CD8-positive, alpha-beta memory T cell (primary cell): ENCODE measurements around the gene MGLL. TPM values are rescaled to one million over a fixed set of nuclear protein-coding genes. Genes with fewer than 3 reads are reported as not detected.
A peak's percentile ranks its signal among the peaks of the same experiment; 100 is the strongest.

Source experiments
- CTCF ChIA-PET: fragments of 350-600 bp; sonication (Branson Sonifier 250); formaldehyde crosslinking; loops from one replicate; lab custom pipeline; 2021; ENCODE audit warnings: antibody characterized with exemption; lab: Charles Lee
- POLR2A ChIA-PET: fragments of 350-600 bp; sonication (Branson Sonifier 250); formaldehyde crosslinking; loops from one replicate; lab custom pipeline; 2021; ENCODE audit warnings: antibody characterized with exemption; lab: Charles Lee
- DNase-seq, 5 donors: peaks; one replicate each; pipeline versions ENCODE4 v3.0.0 to v3.0.0-alpha.2; 2020 to 2022; ENCODE audit warnings: mixed read lengths in 1 of 5
- H3K27ac ChIP-seq: one replicate; pipeline ENCODE4 v1.7.0; 2013; ENCODE audit warnings: low read depth, mild to moderate bottlenecking, low read length, moderate library complexity
- H3K27me3 ChIP-seq: 2 replicates; pipeline ENCODE4 v1.7.0; 2013; ENCODE audit warnings: low read length, mild to moderate bottlenecking; ENCODE audit not compliant: insufficient read depth, poor library complexity, severe bottlenecking
- H3K36me3 ChIP-seq: 2 replicates; pipeline ENCODE4 v1.7.0; 2013; ENCODE audit warnings: mild to moderate bottlenecking, low read length, moderate library complexity; ENCODE audit not compliant: insufficient read depth
- H3K4me1 ChIP-seq: 2 replicates; pipeline ENCODE4 v1.7.0; 2013; ENCODE audit warnings: mild to moderate bottlenecking, low read length, moderate library complexity; ENCODE audit not compliant: insufficient read depth
- H3K4me3 ChIP-seq: 2 replicates; pipeline ENCODE4 v1.7.0; 2013; ENCODE audit warnings: mild to moderate bottlenecking, low read length
- H3K9me3 ChIP-seq: 2 replicates; pipeline ENCODE4 v1.7.0; 2013; ENCODE audit warnings: mild to moderate bottlenecking, low read length
- H3K27ac Mint-ChIP-seq, 8 donors: one replicate each; pipeline ENCODE4 v1.8.0; 2020 to 2021; ENCODE audit warnings: mixed read lengths in 8 of 8, mild to moderate bottlenecking in 6 of 8, inconsistent platforms in 3 of 8, moderate library complexity in 3 of 8
- H3K27me3 Mint-ChIP-seq, 2 donors: one replicate each; pipeline ENCODE4 v1.8.0; 2020 to 2021; ENCODE audit warnings: mixed read lengths in 2 of 2, mild to moderate bottlenecking in 1 of 2, moderate library complexity in 1 of 2
- H3K36me3 Mint-ChIP-seq, 3 donors: one replicate each; pipeline ENCODE4 v1.8.0; 2020 to 2021; ENCODE audit warnings: mixed read lengths in 3 of 3, inconsistent platforms in 1 of 3, mild to moderate bottlenecking in 1 of 3
- H3K4me1 Mint-ChIP-seq, 3 donors: one replicate each; pipeline ENCODE4 v1.8.0; 2020 to 2021; ENCODE audit warnings: mixed read lengths in 3 of 3, inconsistent platforms in 1 of 3, mild to moderate bottlenecking in 1 of 3
- H3K4me3 Mint-ChIP-seq, 7 donors: one replicate each; pipeline ENCODE4 v1.8.0; 2020 to 2021; ENCODE audit warnings: mixed read lengths in 7 of 7, mild to moderate bottlenecking in 6 of 7, moderate library complexity in 4 of 7, inconsistent platforms in 2 of 7
- H3K9me3 Mint-ChIP-seq, 5 donors: one replicate each; pipeline ENCODE4 v1.8.0; 2020 to 2022; ENCODE audit warnings: mixed read lengths in 5 of 5, mild to moderate bottlenecking in 3 of 5, moderate library complexity in 2 of 5, inconsistent platforms in 1 of 5
- polyA plus RNA-seq: library from polyadenylated mRNA; unstranded; fragments of 300-500 nt; fragmentation: Illumina TruSeq; gene quantifications from one replicate; pipeline ENCODE4 v1.2.3, GENCODE V29; 2021
- total RNA-seq, 2 experiments: library from RNA; stranded (reverse); gene quantifications; one replicate each; pipeline ENCODE4 v1.2.3, GENCODE V29; 2021

The MGLL gene
- total and polyA plus RNA-seq, 3 experiments from 2014 or later = 3.0 to 5.9 (median 5.3) TPM

DNA sequence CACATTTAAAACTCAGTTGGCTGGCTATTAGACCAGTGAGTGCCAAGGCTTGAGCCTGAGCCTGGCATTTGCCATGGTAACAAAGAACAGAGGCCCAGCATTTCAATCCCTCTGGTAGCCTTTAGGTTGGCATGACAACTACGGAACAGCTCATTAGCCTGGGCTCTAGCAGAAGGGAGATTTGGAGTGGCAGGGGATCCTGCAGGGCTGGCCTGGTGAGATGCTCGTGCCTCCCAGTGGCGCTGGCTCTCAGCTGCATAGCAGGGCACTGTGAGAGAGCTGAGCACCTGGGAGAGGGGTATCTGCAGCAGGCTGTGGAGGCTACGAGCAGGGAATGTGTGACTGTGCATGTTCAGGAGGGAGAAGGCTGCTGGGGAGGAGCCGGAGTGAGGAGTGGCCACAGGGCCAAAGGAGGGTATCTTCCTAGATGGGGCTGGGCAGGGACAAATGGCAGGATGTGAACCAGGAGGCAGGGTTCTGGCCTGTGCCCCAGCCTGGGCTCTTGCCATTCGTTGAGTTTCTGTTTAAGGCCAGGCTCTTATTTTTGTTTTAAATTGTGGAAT lies 155.1 kb downstream of the MGLL start:
- CTCF ChIA-PET = interaction anchor here (1.4 kb wide), 1 partner anchor 40 kb away, joined by 3 read pairs; no protein-coding TSS in a partner anchor

DNA sequence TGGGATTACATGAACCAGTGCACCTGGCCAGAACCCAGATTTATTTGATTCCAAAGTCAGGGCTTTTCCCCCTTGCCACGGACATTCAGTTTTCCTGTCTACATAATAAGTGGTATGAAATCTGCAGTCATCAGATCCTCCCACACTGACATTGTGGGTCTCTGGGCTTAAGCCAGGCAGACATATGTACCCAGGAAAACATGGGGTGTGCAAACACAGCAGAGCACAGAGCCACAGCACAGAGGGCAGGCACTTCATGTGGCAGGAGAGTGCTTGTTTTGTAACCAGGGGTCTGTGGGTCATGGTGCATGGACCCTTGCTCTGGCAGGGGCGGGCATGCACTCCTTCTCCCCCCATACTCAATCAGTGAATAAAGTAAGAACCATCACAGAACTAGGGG lies 155.6 kb downstream of the MGLL start:
- CTCF ChIA-PET = interaction anchor here (1.4 kb wide), 1 partner anchor 40 kb away, joined by 3 read pairs; no protein-coding TSS in a partner anchor
- no peaks in the 10 kb centered on the region for H3K36me3 Mint-ChIP-seq

More for the DNA sequence above, 155.1 kb downstream of the MGLL start:
- Mint-ChIP-seq H3K4me3 (no peak overlapping the region), H3K27ac (no peak overlapping the region), H3K36me3 (peaks cover 0 to 1% (median 0%) of the 10 kb centered on the region in 3 donors), H3K27me3 (no peaks in the 10 kb centered on the region), H3K4me1 (peaks cover 0 to 11% (median 4%) of the 10 kb centered on the region in 3 donors), H3K9me3 (no peaks in the 10 kb centered on the region)
- POLR2A ChIA-PET = no interaction called here
- no peaks in the 10 kb centered on the region for H3K9me3 ChIP-seq
- no peaks in the 10 kb centered on the region for H3K36me3 ChIP-seq
- H3K4me3 ChIP-seq = no peak overlapping the region
- no peaks in the 10 kb centered on the region for H3K27me3 ChIP-seq
- H3K4me1 ChIP-seq = no peaks in the 10 kb centered on the region
- no peak for DNase-seq
- H3K27ac ChIP-seq = no peak overlapping the region

DNA sequence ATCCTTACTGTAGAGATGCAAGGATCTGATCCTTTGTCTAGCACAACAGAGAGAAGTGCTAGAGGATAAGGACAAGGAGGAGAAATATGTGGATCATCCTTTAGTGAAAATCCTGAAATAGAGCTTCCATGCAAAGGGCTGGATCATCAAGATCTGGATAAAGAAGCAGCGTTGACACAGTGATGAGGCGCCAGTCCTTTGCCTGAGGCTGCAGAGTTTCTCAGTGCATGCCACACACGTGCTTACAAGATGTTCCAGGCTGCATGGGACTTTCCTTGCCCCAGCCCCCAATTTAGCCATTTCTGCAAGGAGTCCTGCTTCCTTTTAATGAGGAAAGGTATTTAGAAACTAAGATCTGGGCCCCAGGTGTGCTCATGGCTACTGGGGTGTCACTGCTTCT lies 156.7 kb downstream of the MGLL start:
- no peaks in the 10 kb centered on the region for H3K4me1 Mint-ChIP-seq
- peak overlapping the region in 1 of 8 donors; percentile 74 for H3K27ac Mint-ChIP-seq
- CTCF ChIA-PET = no interaction called here

More for the DNA sequence above, 155.6 kb downstream of the MGLL start:
- Histone ChIP-seq H3K4me1 (no peaks in the 10 kb centered on the region), H3K27me3 (no peaks in the 10 kb centered on the region), H3K9me3 (no peaks in the 10 kb centered on the region), H3K36me3 (no peaks in the 10 kb centered on the region), H3K4me3 (no peak overlapping the region), H3K27ac (no peak overlapping the region)
- H3K27ac Mint-ChIP-seq = no peak overlapping the region
- DNase-seq = no peak
- POLR2A ChIA-PET = no interaction called here
- no peaks in the 10 kb centered on the region for H3K9me3 Mint-ChIP-seq
- no peak overlapping the region for H3K4me3 Mint-ChIP-seq
- peaks cover 0 to 8% (median 1%) of the 10 kb centered on the region in 3 donors for H3K4me1 Mint-ChIP-seq
- H3K27me3 Mint-ChIP-seq = no peaks in the 10 kb centered on the region

DNA sequence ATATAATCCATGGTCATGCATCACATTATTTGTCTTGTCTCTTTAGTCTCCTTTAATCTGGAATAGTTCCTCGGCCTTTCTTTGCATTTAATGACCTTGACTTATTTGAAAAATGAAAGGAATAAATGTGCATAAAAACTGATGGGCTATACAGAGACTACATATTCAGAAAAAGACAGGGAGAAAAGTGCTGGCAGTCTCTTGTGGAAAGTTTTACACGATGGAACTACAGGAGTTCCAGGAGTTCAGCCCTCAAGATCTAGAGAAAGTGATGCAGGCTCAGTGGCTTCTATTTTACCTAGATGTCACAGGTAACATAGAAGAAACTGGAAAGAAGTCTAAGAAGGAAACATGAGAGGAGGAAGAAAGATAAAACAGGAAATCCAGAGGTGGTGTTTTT lies 157.2 kb downstream of the MGLL start:
- Mint-ChIP-seq H3K36me3 (peaks cover 0 to 2% (median 0%) of the 10 kb centered on the region in 3 donors), H3K27ac (peak overlapping the region in 1 of 8 donors; percentile 30), H3K9me3 (no peaks in the 10 kb centered on the region), H3K27me3 (no peaks in the 10 kb centered on the region), H3K4me1 (no peaks in the 10 kb centered on the region), H3K4me3 (no peak overlapping the region)
- Histone ChIP-seq H3K4me1 (no peaks in the 10 kb centered on the region), H3K9me3 (no peaks in the 10 kb centered on the region), H3K4me3 (no peak overlapping the region), H3K27me3 (no peaks in the 10 kb centered on the region), H3K27ac (no peak overlapping the region), H3K36me3 (no peaks in the 10 kb centered on the region)
- CTCF ChIA-PET = no interaction called here
- POLR2A ChIA-PET = no interaction called here
- no peak for DNase-seq

More for the DNA sequence above, 156.7 kb downstream of the MGLL start:
- H3K9me3 ChIP-seq = no peaks in the 10 kb centered on the region
- no peaks in the 10 kb centered on the region for H3K9me3 Mint-ChIP-seq
- H3K36me3 Mint-ChIP-seq = no peaks in the 10 kb centered on the region
- H3K36me3 ChIP-seq = no peaks in the 10 kb centered on the region
- no peaks in the 10 kb centered on the region for H3K4me1 ChIP-seq
- H3K27ac ChIP-seq = no peak overlapping the region
- no peaks in the 10 kb centered on the region for H3K27me3 Mint-ChIP-seq
- POLR2A ChIA-PET = no interaction called here
- DNase-seq = no peak
- no peak overlapping the region for H3K4me3 Mint-ChIP-seq
- H3K4me3 ChIP-seq = no peak overlapping the region
- H3K27me3 ChIP-seq = no peaks in the 10 kb centered on the region

DNA sequence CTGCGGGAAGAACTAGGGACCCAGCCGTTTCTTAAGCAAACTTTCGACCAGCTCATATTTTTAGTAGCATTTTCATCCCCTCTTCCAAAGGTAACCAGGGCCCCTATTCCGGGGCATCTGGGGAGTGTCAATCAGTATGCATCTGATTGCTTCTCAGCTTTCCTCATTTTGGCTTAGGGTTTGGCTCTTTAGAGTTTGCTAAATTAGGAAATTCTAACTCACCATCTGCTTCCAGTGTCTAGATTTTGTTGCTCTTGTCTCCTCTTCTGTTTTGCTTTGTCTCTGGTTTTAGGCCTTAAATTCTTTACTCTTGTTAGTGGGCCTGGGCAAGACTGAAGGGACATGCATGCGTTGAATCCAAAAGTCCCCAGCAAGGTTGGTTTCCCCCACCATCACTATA lies 159.2 kb downstream of the MGLL start:
- H3K27ac Mint-ChIP-seq = no peak overlapping the region
- Histone ChIP-seq H3K9me3 (no peaks in the 10 kb centered on the region), H3K4me3 (no peak overlapping the region), H3K27ac (no peak overlapping the region), H3K4me1 (no peaks in the 10 kb centered on the region), H3K36me3 (no peaks in the 10 kb centered on the region), H3K27me3 (no peaks in the 10 kb centered on the region)
- H3K4me3 Mint-ChIP-seq = no peak overlapping the region
- DNase-seq = no peak
- H3K27me3 Mint-ChIP-seq = no peaks in the 10 kb centered on the region
- H3K9me3 Mint-ChIP-seq = no peaks in the 10 kb centered on the region
- ChIA-PET CTCF (interaction anchor here (0.7 to 1.0 kb wide), 2 partner anchors 9 to 10 kb away, joined by 3 to 4 read pairs; no protein-coding TSS in a partner anchor), POLR2A (no interaction called here)
- H3K36me3 Mint-ChIP-seq = peaks cover 0 to 2% (median 0%) of the 10 kb centered on the region in 3 donors
- H3K4me1 Mint-ChIP-seq = no peaks in the 10 kb centered on the region

DNA sequence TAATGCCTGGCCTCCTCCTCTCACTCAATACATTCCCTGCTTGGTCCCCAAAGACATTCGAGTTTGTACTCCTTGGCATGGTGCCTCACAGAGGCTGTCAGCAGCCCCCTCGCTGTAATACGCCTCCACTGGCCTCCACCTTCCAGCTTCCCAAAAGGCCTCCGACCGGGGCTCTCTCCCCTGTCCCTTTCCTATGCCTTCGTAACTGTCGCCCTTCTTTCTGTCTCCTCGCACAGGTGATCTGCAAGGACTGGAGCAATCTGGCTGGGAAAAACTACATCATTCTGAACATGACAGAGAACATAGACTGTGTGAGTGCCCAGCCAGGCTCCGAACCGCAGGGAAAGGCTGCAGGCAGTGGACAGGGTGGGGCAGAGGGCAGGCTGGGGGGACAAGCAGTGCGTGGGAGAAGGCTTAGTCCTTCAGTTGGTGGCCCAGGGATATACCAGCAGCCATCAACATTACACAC lies 160.3 kb downstream of the MGLL start:
- CTCF ChIA-PET = interaction anchor here (1.0 to 1.3 kb wide), 2 partner anchors 9 kb away, joined by 4 read pairs; no protein-coding TSS in a partner anchor
- H3K4me3 Mint-ChIP-seq = no peak overlapping the region
- H3K4me1 ChIP-seq = no peaks in the 10 kb centered on the region
- H3K4me3 ChIP-seq = no peak overlapping the region
- POLR2A ChIA-PET = no interaction called here
- H3K27me3 ChIP-seq = no peaks in the 10 kb centered on the region
- H3K27ac ChIP-seq = no peak overlapping the region
- no peaks in the 10 kb centered on the region for H3K4me1 Mint-ChIP-seq
- no peaks in the 10 kb centered on the region for H3K9me3 ChIP-seq
- no peaks in the 10 kb centered on the region for H3K9me3 Mint-ChIP-seq
- no peaks in the 10 kb centered on the region for H3K36me3 ChIP-seq
- no peak overlapping the region for H3K27ac Mint-ChIP-seq
- no peaks in the 10 kb centered on the region for H3K27me3 Mint-ChIP-seq
- peaks cover 0 to 2% (median 0%) of the 10 kb centered on the region in 3 donors for H3K36me3 Mint-ChIP-seq
- DNase-seq = no peak

DNA sequence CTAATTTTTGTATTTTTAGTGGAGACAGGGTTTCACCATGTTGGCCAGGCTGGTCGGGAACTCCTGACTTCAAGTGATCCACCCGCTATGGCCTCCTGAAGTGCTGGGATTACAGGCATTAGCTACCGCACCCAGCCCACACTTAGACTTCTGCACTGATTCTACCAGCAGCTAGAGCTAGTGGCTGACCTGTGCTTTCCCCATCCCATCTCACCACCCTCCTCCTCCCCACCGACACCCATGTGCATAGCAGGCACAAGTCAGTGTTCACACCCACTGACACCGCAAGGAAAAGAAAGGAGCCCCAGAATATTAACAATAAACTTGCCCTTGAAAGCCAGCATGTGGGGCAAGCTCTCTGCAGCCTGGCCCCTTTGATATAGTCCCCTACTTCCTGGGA lies 160.7 kb downstream of the MGLL start:
- Mint-ChIP-seq H3K27ac (no peak overlapping the region), H3K4me1 (no peaks in the 10 kb centered on the region), H3K4me3 (no peak overlapping the region), H3K36me3 (peaks cover 0 to 2% (median 0%) of the 10 kb centered on the region in 3 donors), H3K9me3 (no peaks in the 10 kb centered on the region), H3K27me3 (no peaks in the 10 kb centered on the region)
- Histone ChIP-seq H3K4me1 (no peaks in the 10 kb centered on the region), H3K9me3 (no peaks in the 10 kb centered on the region), H3K27ac (no peak overlapping the region), H3K4me3 (no peak overlapping the region), H3K27me3 (no peaks in the 10 kb centered on the region), H3K36me3 (no peaks in the 10 kb centered on the region)
- ChIA-PET POLR2A (no interaction called here), CTCF (interaction anchor here (1.3 kb wide), 1 partner anchor 9 kb away, joined by 4 read pairs; no protein-coding TSS in a partner anchor)
- no peak for DNase-seq

DNA sequence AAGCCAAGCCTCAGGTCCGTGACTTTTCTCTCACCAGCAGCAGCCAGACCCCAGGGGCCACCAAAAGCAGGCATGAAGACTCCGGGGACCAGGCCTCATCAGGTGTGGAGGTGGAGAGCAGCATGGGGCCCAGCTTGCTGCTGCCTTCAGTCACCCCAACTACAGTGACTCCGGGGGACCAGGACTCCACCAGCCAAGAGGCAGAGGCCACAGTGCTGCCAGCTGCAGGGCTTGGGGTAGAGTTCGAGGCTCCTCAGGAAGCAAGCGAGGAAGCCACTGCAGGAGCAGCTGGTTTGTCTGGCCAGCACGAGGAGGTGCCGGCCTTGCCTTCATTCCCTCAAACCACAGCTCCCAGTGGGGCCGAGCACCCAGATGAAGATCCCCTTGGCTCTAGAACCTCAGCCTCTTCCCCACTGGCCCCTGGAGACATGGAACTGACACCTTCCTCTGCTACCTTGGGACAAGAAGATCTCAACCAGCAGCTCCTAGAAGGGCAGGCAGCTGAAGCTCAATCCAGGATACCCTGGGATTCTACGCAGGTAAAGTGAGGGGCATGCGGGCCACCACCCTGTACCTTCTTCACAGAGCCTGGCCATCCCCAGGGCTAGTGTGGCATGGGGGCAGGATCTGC lies 161.6 kb downstream of the MGLL start:
- ChIA-PET POLR2A (no interaction called here), CTCF (interaction anchor here (0.8 to 1.3 kb wide), 2 partner anchors 8 to 62 kb away, joined by 4 read pairs; partner anchors contain the start of gene MCM2)
- Mint-ChIP-seq H3K9me3 (no peaks in the 10 kb centered on the region), H3K4me1 (no peaks in the 10 kb centered on the region), H3K4me3 (no peak overlapping the region), H3K27ac (peak overlapping the region in 2 of 8 donors; percentile 3 to 80), H3K27me3 (no peaks in the 10 kb centered on the region), H3K36me3 (peaks cover 0 to 2% (median 0%) of the 10 kb centered on the region in 3 donors)
- Histone ChIP-seq H3K36me3 (no peaks in the 10 kb centered on the region), H3K27me3 (no peaks in the 10 kb centered on the region), H3K4me1 (no peaks in the 10 kb centered on the region), H3K9me3 (no peaks in the 10 kb centered on the region), H3K4me3 (no peak overlapping the region), H3K27ac (no peak overlapping the region)
- DNase-seq = no peak
